Measurements from ENCODE around the gene OSER1.

GRCh38 chr20:44172572-44172950, 38.0 kb downstream of the OSER1 start:
- TF ChIP-seq CTCF (IDR thresholded peaks at IDR 0.05) (no peak), POLR2A (IDR thresholded peaks at IDR 0.05; ENCODE audit: low read depth) (no peak), EP300 (IDR thresholded peaks at IDR 0.05) (no peak), POLR2AphosphoS5 (IDR thresholded peaks at IDR 0.05) (no peak)

Data from esophagus muscularis mucosa (tissue), 4 donors.